Fibroblast of the conjunctiva (primary cell): ENCODE results near the gene DMGDH.
"Not testable (repeated sequence)": the region's sequence is repeated elsewhere in the genome, so short reads cannot be mapped to it uniquely, and the experiment has no call there.

Source experiments
- DNase-seq: peaks from one replicate; pipeline ENCODE4 v3.0.0-alpha.2; 2010; ENCODE audit warnings: low read depth

DMGDH gene

GRCh38 chr5:79011219-79011836, 58.1 kb downstream of the DMGDH start:
- no peak for DNase-seq

GRCh38 chr5:79008362-79008761, 61.1 kb downstream of the DMGDH start:
- DNase-seq, result no peak

- DNase-seq, result no peak
These were observed 61.6 kb downstream of the DMGDH start for GRCh38 chr5:79007872-79008271.

- DNase-seq, result no peak
These were observed 63.4 kb downstream of the DMGDH start for GRCh38 chr5:79005936-79006631.

- DNase-seq, result no peak
These were observed 64.3 kb downstream of the DMGDH start for GRCh38 chr5:79005151-79005550.

GRCh38 chr5:79002374-79002773, 67.1 kb downstream of the DMGDH start:
- no peak for DNase-seq

GRCh38 chr5:79001471-79001870, 68.0 kb downstream of the DMGDH start:
- DNase-seq, result no peak

GRCh38 chr5:78997090-78997489, 72.4 kb downstream of the DMGDH start:
- DNase-seq, result no peak

GRCh38 chr5:78995521-78996007, 73.9 kb downstream of the DMGDH start:
- no peak for DNase-seq

- DNase-seq, result no peak
These were observed 76.3 kb downstream of the DMGDH start for GRCh38 chr5:78993165-78993564.

- no peak for DNase-seq
These were observed 77.3 kb downstream of the DMGDH start for GRCh38 chr5:78992146-78992545.

GRCh38 chr5:78989080-78989479, 80.4 kb downstream of the DMGDH start:
- DNase-seq, result no peak

GRCh38 chr5:78985725-78986223, 83.7 kb downstream of the DMGDH start:
- peak; percentile 16 for DNase-seq

- peak; percentile 8 for DNase-seq
These were observed 84.3 kb downstream of the DMGDH start, which contains the start of gene ARSB for GRCh38 chr5:78985116-78985724. Gene ARSB, minus strand, starts transcription at chr5:78985310. Its CDS starts 62 bp downstream, at chr5:78985248.

GRCh38 chr5:78984439-78985115, 84.9 kb downstream of the DMGDH start:
- peak; percentile 66 for DNase-seq

- no peak for DNase-seq
These were observed 85.7 kb downstream of the DMGDH start for GRCh38 chr5:78983601-78984438.

- DNase-seq, result not testable (repeated sequence)
These were observed 86.3 kb downstream of the DMGDH start for GRCh38 chr5:78983194-78983593.

GRCh38 chr5:78979909-78980308, 89.6 kb downstream of the DMGDH start:
- no peak for DNase-seq

- DNase-seq, result no peak
These were observed 90.2 kb downstream of the DMGDH start for GRCh38 chr5:78979117-78979742.

GRCh38 chr5:78975035-78975434, 94.4 kb downstream of the DMGDH start:
- DNase-seq, result no peak

- no peak for DNase-seq
These were observed 94.9 kb downstream of the DMGDH start for GRCh38 chr5:78974601-78975000.
